HUES48 (cell line): Measurements from ENCODE around the gene MROH8.
A peak's percentile ranks its signal among the peaks of the same experiment; 100 is the strongest.

Experiments used
- H3K27ac ChIP-seq: one replicate; pipeline ENCODE4 v1.7.0; 2013; ENCODE audit warnings: low read depth, low read length, inconsistent platforms
- H3K27me3 ChIP-seq: 2 replicates; pipeline ENCODE4 v1.6.1; 2013; ENCODE audit warnings: mild to moderate bottlenecking, low read length; ENCODE audit not compliant: control insufficient read depth, insufficient read depth
- H3K36me3 ChIP-seq: 2 replicates; pipeline ENCODE4 v1.6.1; 2013; ENCODE audit warnings: low read length; ENCODE audit not compliant: control insufficient read depth, insufficient read depth
- H3K4me1 ChIP-seq: 2 replicates; pipeline ENCODE4 v1.6.1; 2013; ENCODE audit warnings: mild to moderate bottlenecking, low read length; ENCODE audit not compliant: control insufficient read depth, insufficient read depth
- H3K4me3 ChIP-seq: 2 replicates; pipeline ENCODE4 v1.5.1; 2013; ENCODE audit warnings: mild to moderate bottlenecking, low read depth, low read length
- H3K9ac ChIP-seq: 2 replicates; pipeline ENCODE4 v1.6.1; 2013; ENCODE audit warnings: mild to moderate bottlenecking, low read depth, low read length, moderate library complexity
- H3K9me3 ChIP-seq: 2 replicates; pipeline ENCODE4 v1.6.1; 2013; ENCODE audit warnings: low read length; ENCODE audit not compliant: control insufficient read depth, insufficient read depth

The MROH8 gene

GRCh38 chr20:37178839-37179682 lies at the start of gene MROH8, which contains the start of gene RPN2:
TSS of gene MROH8 (minus strand) at chr20:37179548.
TSS of gene RPN2 (plus strand) at chr20:37179330. CDS start at chr20:37179357, 27 bp downstream.
- Histone ChIP-seq H3K27ac (peak within 1 kb of the TSS; percentile 95), H3K9ac (peak within 1 kb of the TSS; percentile 99), H3K36me3 (peaks cover 12% of the 10 kb centered on the region), H3K4me1 (peaks cover 7% of the 10 kb centered on the region; the same call in 1 of the 2 replicates), H3K9me3 (no peaks in the 10 kb centered on the region), H3K4me3 (peak within 1 kb of the TSS; percentile 75), H3K27me3 (no peaks in the 10 kb centered on the region)

DNA sequence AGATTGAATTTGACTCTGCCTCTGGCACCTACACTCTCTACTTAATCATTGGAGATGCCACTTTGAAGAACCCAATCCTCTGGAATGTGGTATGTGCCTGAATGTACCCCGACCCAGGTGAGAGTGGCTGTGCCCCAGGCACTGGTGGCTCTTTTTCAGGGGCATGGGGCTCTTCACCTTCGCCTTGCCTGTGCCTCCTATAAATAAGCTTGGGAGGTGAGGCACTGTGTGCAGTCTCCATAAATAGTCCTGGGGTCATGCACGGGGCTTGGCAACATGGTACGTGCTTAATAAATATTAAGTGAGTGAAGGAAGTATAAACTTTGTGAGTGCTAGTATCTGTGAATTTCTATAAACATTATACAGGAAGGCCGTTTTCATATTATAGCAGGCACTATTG lies 49.3 kb upstream of the MROH8 start:
- peaks cover 98% of the 10 kb centered on the region for H3K36me3 ChIP-seq
- peak overlapping the region; percentile 89 for H3K27ac ChIP-seq
- H3K4me1 ChIP-seq, result peaks cover 39% of the 10 kb centered on the region
- H3K27me3 ChIP-seq, result no peaks in the 10 kb centered on the region
- H3K9ac ChIP-seq, result no peak overlapping the region
- H3K9me3 ChIP-seq, result no peaks in the 10 kb centered on the region
- no peak overlapping the region for H3K4me3 ChIP-seq

- no peaks in the 10 kb centered on the region for H3K9me3 ChIP-seq
- peaks cover 39% of the 10 kb centered on the region for H3K4me1 ChIP-seq
- H3K9ac ChIP-seq, result no peak overlapping the region
- no peak overlapping the region for H3K4me3 ChIP-seq
- peak overlapping the region; percentile 89 for H3K27ac ChIP-seq
- H3K36me3 ChIP-seq, result peaks cover 98% of the 10 kb centered on the region
- H3K27me3 ChIP-seq, result no peaks in the 10 kb centered on the region
These were observed 48.7 kb upstream of the MROH8 start for GRCh38 chr20:37228082-37228481.

- H3K9me3 ChIP-seq, result no peaks in the 10 kb centered on the region
- H3K9ac ChIP-seq, result no peak overlapping the region
- no peak overlapping the region for H3K27ac ChIP-seq
- H3K4me1 ChIP-seq, result peaks cover 41% of the 10 kb centered on the region
- H3K27me3 ChIP-seq, result no peaks in the 10 kb centered on the region
- no peak overlapping the region for H3K4me3 ChIP-seq
- peaks cover 97% of the 10 kb centered on the region for H3K36me3 ChIP-seq
These were observed 47.5 kb upstream of the MROH8 start for GRCh38 chr20:37226889-37227288.

- H3K4me1 ChIP-seq, result peaks cover 40% of the 10 kb centered on the region
- no peak overlapping the region for H3K4me3 ChIP-seq
- H3K9me3 ChIP-seq, result no peaks in the 10 kb centered on the region
- H3K36me3 ChIP-seq, result peaks cover 93% of the 10 kb centered on the region
- H3K27me3 ChIP-seq, result no peaks in the 10 kb centered on the region
- H3K27ac ChIP-seq, result no peak overlapping the region
- H3K9ac ChIP-seq, result no peak overlapping the region
These were observed 45.8 kb upstream of the MROH8 start for GRCh38 chr20:37225146-37225545.

- Histone ChIP-seq H3K27me3 (no peaks in the 10 kb centered on the region), H3K9ac (no peak overlapping the region), H3K36me3 (peaks cover 93% of the 10 kb centered on the region), H3K4me3 (no peak overlapping the region), H3K9me3 (no peaks in the 10 kb centered on the region), H3K4me1 (peaks cover 24% of the 10 kb centered on the region), H3K27ac (no peak overlapping the region)
These were observed 43.7 kb upstream of the MROH8 start for GRCh38 chr20:37223053-37223452.

- no peak overlapping the region for H3K4me3 ChIP-seq
- H3K27ac ChIP-seq, result no peak overlapping the region
- H3K4me1 ChIP-seq, result 0 out of 2 replicates have a peak, but pooled peaks cover 14% of the 10 kb centered on the region
- no peaks in the 10 kb centered on the region for H3K9me3 ChIP-seq
- peaks cover 87% of the 10 kb centered on the region for H3K36me3 ChIP-seq
- no peak overlapping the region for H3K9ac ChIP-seq
- H3K27me3 ChIP-seq, result no peaks in the 10 kb centered on the region
These were observed 42.7 kb upstream of the MROH8 start for GRCh38 chr20:37222086-37222485.

- Histone ChIP-seq H3K27ac (no peak overlapping the region), H3K4me1 (0 out of 2 replicates have a peak, but pooled peaks cover 14% of the 10 kb centered on the region), H3K4me3 (no peak overlapping the region), H3K9ac (no peak overlapping the region), H3K36me3 (peaks cover 82% of the 10 kb centered on the region), H3K27me3 (no peaks in the 10 kb centered on the region), H3K9me3 (no peaks in the 10 kb centered on the region)
These were observed 41.4 kb upstream of the MROH8 start for GRCh38 chr20:37220731-37221130.

- Histone ChIP-seq H3K9me3 (no peaks in the 10 kb centered on the region), H3K4me3 (no peak overlapping the region), H3K9ac (no peak overlapping the region), H3K4me1 (0 out of 2 replicates have a peak, but pooled peaks cover 14% of the 10 kb centered on the region), H3K27ac (no peak overlapping the region), H3K27me3 (no peaks in the 10 kb centered on the region), H3K36me3 (peaks cover 82% of the 10 kb centered on the region)
These were observed 40.7 kb upstream of the MROH8 start for GRCh38 chr20:37219751-37220668.

DNA sequence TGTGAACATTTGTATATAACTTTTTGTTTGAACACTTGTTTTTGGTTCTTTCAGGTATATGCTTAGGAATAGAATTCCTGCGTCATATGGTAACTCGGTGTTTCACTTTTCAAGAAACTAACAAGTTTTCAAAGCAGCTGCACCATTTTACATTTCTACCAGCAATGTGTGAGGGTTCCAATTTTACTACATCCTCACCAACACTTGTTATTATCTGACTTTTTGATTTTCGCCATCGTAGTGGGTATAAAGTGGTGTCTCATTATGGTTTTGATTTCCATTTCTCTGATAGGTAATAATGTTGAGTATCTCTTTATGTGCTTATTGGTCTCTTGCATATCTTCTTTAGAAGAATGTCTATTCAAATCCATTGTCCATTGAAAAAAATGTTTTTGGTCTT lies 39.6 kb upstream of the MROH8 start:
- no peaks in the 10 kb centered on the region for H3K9me3 ChIP-seq

More for the DNA sequence above, 39.6 kb upstream of the MROH8 start:
- Histone ChIP-seq H3K4me3 (no peak overlapping the region), H3K27me3 (no peaks in the 10 kb centered on the region), H3K4me1 (0 out of 2 replicates have a peak, but pooled peaks cover 14% of the 10 kb centered on the region), H3K36me3 (peaks cover 82% of the 10 kb centered on the region), H3K27ac (no peak overlapping the region), H3K9ac (no peak overlapping the region)
